G401 (cell line): ENCODE measurements around the gene PNMT. TPM values are rescaled to one million over a fixed set of nuclear protein-coding genes. Genes with fewer than 3 reads are reported as not detected.
"Not testable (repeated sequence)": the region's sequence is repeated elsewhere in the genome, so short reads cannot be mapped to it uniquely, and the experiment has no call there.

Source experiments
- DNase-seq: peaks from one replicate; pipeline ENCODE4 v3.0.0-alpha.2; 2015; ENCODE audit warnings: low spot score
- in situ Hi-C: cut with HindIII; loops from 2 replicates; pipeline ENCODE4 v1.10.0; 2016; ENCODE audit warnings: low sequenced_read_pairs, mixed read lengths
- total RNA-seq: library from RNA; depleted of rRNA; stranded (reverse); fragments of >200 nt; shearing (Covaris generic); gene quantifications from 2 replicates; pipeline ENCODE4 v1.2.3, GENCODE V29; 2014

PNMT gene
- total RNA-seq, 1 experiment from 2014 or later: not detected

- no peak for DNase-seq
- in situ Hi-C loops: loop anchor here (25.0 kb wide), 1 partner anchor 309 kb away; the partner anchor contains the start of gene PSMD3
Measured at GRCh38 chr17:39678340-39679116, 10.3 kb downstream of the PNMT start.

DNA sequence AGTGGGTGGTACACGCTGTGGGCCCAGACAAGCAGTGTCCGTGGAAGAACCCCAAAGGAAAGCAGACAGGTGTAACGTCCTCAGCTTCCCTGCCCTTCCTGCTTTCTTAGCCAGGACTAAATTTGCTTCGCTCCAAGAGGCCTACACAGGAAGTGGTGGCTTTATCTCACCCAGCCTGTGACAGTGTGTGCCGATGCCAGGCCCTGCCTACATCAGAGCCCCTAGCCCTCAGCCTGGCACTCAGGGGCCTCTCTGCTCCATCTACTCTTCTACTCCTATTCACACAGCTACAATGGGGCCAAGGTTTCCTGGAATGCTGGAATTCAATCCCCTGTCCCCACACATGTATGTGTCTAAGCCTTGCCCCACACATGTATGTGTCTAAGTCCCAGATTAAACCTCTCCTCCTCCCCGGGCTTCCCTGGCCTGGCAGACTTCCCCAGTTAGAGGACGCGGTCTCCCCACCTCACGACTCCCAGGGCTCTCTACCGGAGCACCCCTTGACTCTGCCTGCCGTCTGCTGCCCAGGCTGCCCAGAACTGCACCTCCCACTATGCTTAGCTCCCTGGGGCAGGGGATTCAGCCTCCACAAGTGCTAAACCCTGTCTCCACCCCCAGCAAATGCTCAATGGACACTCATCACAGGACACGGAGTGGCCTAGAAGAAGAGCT lies 11.4 kb downstream of the PNMT start:
- no peak for DNase-seq
- in situ Hi-C loops: loop anchor here (25.0 kb wide), 1 partner anchor 308 kb away; the partner anchor contains the start of gene PSMD3

DNA sequence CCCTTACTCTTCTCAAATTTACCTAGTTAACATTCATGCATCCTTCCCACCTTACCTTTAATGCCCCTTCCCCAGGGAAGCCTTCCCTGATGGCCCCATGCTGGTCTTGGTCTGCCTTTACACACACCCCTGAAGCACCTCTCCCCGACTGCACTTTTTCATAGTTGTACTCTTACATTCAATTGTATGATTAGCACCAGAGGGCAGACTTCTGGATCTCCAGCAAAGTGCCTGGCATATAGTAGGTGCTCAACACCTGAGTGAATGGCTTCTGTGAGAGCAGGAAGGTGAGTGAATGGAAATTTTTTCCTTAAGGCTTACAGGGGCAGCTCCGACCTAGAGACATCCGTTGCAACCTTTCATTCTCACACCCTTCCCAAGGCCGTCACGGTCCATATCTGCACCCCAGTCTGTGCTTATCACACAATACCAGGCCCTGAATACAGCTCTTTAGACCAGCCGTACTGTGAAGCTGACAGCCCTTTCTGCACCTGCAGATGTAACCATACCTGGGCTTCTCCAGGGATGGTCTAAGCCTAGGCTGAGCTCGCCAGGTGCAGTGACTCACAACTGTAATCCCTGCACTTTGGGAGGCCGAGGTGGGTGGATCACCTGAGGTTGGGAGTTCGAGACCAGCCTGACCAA lies 15.2 kb downstream of the PNMT start:
- in situ Hi-C loops: loop anchor here (25.0 kb wide), 1 partner anchor 304 kb away; the partner anchor contains the start of gene PSMD3
- no peak for DNase-seq

DNA sequence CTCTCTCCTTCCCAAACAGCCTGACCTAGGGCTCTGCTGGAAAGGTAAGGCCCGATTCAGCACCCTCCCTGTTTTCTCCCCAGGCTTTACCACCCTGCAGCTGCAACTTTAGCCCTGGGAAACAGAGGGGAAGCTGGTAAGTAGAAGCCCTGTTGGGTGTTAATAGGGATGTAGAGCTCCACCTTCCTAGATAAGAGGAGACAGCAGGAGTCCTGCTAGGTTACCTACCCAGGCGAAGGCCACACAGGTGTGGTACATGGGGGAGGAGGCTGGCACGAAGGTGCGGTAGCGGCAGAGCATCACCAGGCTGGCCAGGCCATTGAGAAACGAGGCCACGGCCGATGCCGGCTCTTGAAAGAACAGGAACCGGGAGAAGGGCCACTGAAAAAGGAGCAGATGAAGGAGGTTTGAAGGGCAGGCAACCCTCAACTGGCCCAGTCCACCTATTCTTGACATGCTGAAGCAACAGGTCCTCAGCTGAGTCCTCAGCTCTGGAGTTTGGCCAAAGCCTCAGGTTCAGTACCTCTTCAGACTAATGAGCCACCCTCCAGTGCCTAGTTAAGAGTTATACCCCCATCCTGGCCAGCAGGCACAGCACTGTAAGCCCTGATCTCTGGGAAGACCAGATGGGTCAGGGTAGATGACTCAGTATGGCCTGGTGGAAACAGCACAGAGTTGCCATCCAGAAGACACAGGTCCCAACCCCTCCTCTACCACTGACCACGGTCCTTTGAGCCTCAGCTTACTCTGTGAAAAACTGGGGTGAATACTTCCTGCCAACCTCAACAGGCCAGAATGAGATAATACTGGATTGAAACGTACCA lies 16.3 kb downstream of the PNMT start:
- DNase-seq: no peak
- in situ Hi-C loops: loop anchor here (25.0 kb wide), 1 partner anchor 303 kb away; the partner anchor contains the start of gene PSMD3

GRCh38 chr17:39687101-39687545 lies 18.9 kb downstream of the PNMT start:
- in situ Hi-C loops: loop anchor here (25.0 kb wide), 1 partner anchor 300 kb away; the partner anchor contains the start of gene PSMD3
- DNase-seq: no peak

DNA sequence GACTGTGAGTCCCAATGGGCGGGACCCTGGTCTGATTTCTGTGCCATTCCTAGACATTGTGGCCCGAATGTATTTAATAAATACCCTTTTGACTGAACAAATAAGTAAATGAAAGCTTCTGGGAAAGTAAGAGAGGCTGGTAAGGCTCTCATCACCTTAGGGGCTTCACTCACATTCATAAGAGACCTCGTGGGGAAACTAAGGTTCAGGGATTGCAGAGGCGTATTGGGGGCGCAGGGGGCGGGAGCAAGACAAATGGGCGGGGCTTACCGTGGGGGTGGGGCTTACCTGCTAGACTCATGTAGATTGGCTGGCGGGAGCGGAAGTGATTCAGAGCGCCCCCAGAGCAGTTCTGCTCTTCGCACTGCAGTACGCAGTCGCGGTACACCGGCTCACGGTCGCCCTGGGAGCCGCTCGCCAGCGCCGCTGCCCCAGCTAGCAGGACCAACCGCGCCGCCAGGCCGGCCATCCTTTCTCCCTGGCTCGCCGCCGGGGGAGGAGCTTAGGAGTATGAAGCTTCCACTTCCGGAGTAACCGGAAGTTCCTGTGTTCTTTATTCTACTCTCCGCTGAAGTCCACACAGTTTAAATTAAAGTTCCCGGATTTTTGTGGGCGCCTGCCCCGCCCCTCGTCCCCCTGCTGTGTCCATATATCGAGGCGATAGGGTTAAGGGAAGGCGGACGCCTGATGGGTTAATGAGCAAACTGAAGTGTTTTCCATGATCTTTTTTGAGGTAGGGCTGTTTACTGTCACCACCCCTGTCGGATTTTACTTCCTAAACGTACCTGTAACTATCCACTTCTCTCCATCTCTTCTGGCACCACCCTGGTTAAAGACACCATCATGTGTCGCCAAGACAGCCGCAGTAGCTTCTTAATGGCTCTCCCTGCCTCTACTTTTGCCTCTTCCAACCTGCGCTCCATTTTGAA lies 19.6 kb downstream of the PNMT start, which contains the start of gene PGAP3:
TSS of gene PGAP3 (minus strand) at position 512 of the 929 bp plus-strand sequence. CDS start at position 469, 43 bp downstream.
- in situ Hi-C loops: loop anchor here (25.0 kb wide), 1 partner anchor 299 kb away; the partner anchor contains the start of gene PSMD3
- peak; percentile 95 for DNase-seq

DNA sequence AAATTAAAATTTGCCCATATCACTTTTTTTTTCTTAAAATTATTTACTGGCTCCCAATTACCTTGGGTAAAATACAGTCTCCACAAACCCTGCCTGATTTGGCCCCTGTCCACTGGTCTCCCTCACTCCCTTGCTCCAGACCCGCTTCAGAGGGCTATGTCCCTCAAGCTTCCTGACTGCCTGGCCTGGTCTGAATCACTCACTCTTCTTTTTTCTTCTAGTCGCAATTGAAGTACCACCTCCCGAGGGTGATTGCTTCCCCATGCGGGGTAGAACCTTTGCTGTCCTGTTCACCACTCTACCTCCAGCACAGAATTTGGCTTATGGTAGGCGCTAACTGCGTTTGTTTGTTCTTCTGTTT lies 20.2 kb downstream of the PNMT start:
- in situ Hi-C loops: loop anchor here (25.0 kb wide), 1 partner anchor 299 kb away; the partner anchor contains the start of gene PSMD3
- DNase-seq: peak; percentile 26

DNA sequence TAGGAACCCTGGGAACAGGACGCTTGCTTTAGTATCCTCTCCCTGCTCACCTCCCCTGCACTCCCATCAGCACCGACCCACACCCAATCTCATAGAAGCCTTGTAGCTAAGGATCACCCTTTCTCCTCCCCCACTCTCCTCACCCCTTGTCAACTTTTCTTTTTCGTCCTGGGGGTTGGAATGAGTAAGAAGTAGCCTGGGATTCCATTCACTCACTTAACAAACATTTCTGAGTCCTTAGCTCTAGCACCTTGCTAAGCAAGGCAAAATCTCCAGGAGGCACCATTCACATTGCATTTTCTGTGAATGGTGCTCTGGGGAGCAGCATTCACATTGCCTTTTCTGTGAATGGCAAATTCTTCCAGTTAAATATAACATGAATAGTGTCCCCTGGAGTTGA lies 20.7 kb downstream of the PNMT start:
- no peak for DNase-seq
- in situ Hi-C loops: loop anchor here (25.0 kb wide), 1 partner anchor 298 kb away; the partner anchor contains the start of gene PSMD3

- DNase-seq: no peak
- in situ Hi-C loops: loop anchor here (25.0 kb wide), 1 partner anchor 293 kb away; the partner anchor contains the start of gene PSMD3
Measured at GRCh38 chr17:39694593-39694992, 26.3 kb downstream of the PNMT start.

DNA sequence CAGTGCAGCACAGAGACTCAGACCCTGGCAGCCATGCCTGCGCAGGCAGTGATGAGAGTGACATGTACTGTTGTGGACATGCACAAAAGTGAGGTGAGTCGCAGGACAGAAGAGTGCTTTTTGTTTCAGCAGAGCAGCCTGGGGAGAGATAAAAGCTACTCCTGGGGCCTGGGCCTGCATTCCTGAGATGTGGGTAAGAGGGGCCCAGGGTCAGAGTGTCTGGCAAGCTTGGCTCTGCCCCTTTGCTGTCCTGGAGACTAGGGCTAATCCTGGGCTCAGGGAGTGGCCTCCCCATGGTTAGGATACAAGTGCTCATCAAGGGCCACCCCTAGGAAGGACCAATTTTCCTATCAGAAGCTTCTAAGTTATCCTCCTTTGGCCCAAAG lies 26.8 kb downstream of the PNMT start:
- no peak for DNase-seq

DNA sequence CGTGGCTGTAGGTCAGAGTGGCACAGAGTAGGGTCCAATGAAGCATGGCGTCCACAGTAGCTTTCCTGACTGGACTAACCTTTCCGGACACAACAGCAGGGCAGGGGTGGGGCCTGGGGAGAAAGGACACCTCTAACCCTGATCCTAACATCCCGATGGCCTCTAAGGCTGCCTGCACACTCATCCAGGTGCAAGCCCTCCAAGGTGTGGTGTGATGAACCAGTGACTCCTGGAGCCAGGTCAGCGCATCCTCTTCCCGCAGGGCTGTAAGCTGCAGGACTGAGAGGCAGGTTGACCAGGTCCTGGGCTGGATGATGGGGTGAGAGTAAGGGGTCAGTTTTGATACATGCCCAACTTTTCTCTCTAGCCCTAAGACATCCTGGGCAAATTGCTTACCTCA lies 28.5 kb downstream of the PNMT start:
- no peak for DNase-seq
- in situ Hi-C loops: loop anchor here (25.0 kb wide), 1 partner anchor 291 kb away; the partner anchor contains the start of gene PSMD3

More for the DNA sequence above, 26.8 kb downstream of the PNMT start:
- in situ Hi-C loops: loop anchor here (25.0 kb wide), 1 partner anchor 292 kb away; the partner anchor contains the start of gene PSMD3

GRCh38 chr17:39697961-39698360 lies 29.7 kb downstream of the PNMT start:
- no peak for DNase-seq
- in situ Hi-C loops: loop anchor here (25.0 kb wide), 1 partner anchor 289 kb away; the partner anchor contains the start of gene PSMD3

DNA sequence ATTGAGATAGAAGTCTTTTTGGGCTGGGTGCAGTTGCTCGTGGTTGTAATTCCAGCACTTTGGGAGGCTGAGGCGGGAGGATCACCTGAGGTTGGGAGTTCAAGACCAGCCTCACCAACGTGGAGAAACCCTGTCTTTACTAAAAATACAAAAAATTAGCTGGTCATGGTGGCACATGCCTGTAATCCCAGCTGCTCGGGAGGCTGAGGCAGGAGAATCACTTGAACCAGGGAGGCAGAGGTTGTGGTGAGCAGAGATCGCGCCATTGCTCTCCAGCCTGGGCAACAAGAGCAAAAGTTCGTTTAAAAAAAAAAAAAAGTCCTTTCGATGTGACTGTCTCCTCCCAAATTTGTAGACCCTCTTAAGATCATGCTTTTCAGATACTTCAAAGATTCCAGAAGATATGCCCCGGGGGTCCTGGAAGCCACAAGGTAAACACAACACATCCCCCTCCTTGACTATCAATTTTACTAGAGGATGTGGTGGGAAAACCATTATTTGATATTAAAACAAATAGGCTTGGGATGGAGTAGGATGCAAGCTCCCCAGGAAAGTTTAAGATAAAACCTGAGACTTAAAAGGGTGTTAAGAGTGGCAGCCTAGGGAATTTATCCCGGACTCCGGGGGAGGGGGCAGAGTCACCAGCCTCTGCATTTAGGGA lies 31.0 kb downstream of the PNMT start:
- not testable (repeated sequence) for DNase-seq
- in situ Hi-C loops: loop anchor here (25.0 kb wide), 1 partner anchor 288 kb away; the partner anchor contains the start of gene PSMD3

DNA sequence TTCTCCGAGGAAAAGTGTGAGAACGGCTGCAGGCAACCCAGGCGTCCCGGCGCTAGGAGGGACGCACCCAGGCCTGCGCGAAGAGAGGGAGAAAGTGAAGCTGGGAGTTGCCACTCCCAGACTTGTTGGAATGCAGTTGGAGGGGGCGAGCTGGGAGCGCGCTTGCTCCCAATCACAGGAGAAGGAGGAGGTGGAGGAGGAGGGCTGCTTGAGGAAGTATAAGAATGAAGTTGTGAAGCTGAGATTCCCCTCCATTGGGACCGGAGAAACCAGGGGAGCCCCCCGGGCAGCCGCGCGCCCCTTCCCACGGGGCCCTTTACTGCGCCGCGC lies 31.5 kb downstream of the PNMT start, which contains the start of gene ERBB2:
TSS of gene ERBB2 (plus strand) at position 247 of the 330 bp plus-strand sequence. CDS start 175 bp downstream, outside the sequence.
- in situ Hi-C loops: loop anchor here (25.0 kb wide), 1 partner anchor 288 kb away; the partner anchor contains the start of gene PSMD3

DNA sequence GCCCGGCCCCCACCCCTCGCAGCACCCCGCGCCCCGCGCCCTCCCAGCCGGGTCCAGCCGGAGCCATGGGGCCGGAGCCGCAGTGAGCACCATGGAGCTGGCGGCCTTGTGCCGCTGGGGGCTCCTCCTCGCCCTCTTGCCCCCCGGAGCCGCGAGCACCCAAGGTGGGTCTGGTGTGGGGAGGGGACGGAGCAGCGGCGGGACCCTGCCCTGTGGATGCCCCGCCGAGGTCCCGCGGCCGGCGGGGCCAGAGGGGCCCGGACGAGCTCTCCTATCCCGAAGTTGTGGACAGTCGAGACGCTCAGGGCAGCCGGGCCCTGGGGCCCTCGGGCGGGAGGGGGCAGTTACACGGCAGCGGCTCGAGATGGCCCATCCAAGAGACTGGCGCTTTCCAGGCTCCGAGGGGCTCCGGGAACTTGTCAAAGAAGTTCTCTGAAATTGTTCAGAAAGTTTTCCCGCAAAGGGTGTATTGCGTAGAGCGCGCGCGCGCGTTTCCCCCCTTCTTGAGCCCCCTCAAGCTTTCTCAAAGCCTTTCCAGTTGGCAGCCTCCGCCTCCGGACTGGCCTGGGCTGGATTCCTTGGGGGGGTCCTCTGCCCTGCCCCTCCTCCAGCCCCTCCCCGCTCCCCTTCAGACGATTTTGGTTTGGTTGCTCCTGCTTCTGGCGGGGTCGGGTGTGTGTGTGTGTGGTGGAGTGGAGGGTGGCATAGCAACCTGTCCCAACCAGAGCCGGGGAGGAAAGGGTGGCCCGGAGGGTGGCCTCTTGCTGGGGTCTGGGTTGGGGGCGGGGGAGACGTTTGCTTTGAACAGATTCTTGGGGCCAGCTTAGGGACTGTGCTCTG lies 32.1 kb downstream of the PNMT start:
- no peak for DNase-seq
- in situ Hi-C loops: no loop called here

More for the DNA sequence above, 31.5 kb downstream of the PNMT start, which contains the start of gene ERBB2:
- peak; percentile 33 for DNase-seq
